Gastroesophageal sphincter (tissue), 4 donors: Measurements from ENCODE around the gene GALNT18. TPM values are rescaled to one million over a fixed set of nuclear protein-coding genes. Genes with fewer than 3 reads are reported as not detected.

Experiments used
- ATAC-seq: fragments of 150-250 bp; one replicate; pipeline ENCODE4 v1.9.1; 2016; ENCODE audit warnings: mild to moderate bottlenecking, moderate library complexity
- H3K27ac ChIP-seq, 4 donors: fragments of 200-600 bp; sonication (generic) in 3 of 4; 1 replicate in 3 of 4; 2 replicates in 1 of 4; pipeline ENCODE4 v1.5.1; 2016 to 2019
- H3K27me3 ChIP-seq: fragments of 200-600 bp; sonication (generic); one replicate; pipeline ENCODE4 v1.5.1; 2019
- H3K36me3 ChIP-seq, 2 donors: fragments of 200-600 bp; sonication (generic); one replicate each; pipeline ENCODE4 v1.5.1; 2019; ENCODE audit warnings: control low read depth in 1 of 2
- H3K4me1 ChIP-seq, 3 donors: fragments of 200-600 bp; sonication (generic); 1 replicate in 2 of 3; 2 replicates in 1 of 3; pipeline ENCODE4 v1.5.1; 2016 to 2019; ENCODE audit warnings: control low read depth in 2 of 3
- H3K4me3 ChIP-seq, 2 donors: fragments of 200-600 bp; sonication (generic); one replicate each; pipeline ENCODE4 v1.5.1; 2019; ENCODE audit warnings: mild to moderate bottlenecking in 1 of 2, moderate library complexity in 1 of 2
- H3K9me3 ChIP-seq, 3 donors: fragments of 200-600 bp; sonication (generic); one replicate each; pipeline ENCODE4 v1.5.1; 2017 to 2019; ENCODE audit warnings: control low read depth in 2 of 3
- EP300 ChIP-seq: sonication (generic); formaldehyde crosslinking; IDR thresholded peaks from one replicate; pipeline ENCODE4 v1.6.1; 2017; ENCODE audit warnings: antibody characterized with exemption, mild to moderate bottlenecking
- POLR2A ChIP-seq, 2 donors: fragments of 450-650 bp; IDR thresholded peaks; one replicate each; pipeline ENCODE4 v1.6.1; 2017; ENCODE audit warnings: antibody characterized with exemption in 2 of 2, mild to moderate bottlenecking in 2 of 2, moderate library complexity in 1 of 2
- POLR2AphosphoS5 ChIP-seq: sonication (generic); formaldehyde crosslinking; IDR thresholded peaks from one replicate; pipeline ENCODE4 v1.6.1; 2017; ENCODE audit warnings: antibody characterized with exemption
- WGBS, 2 donors: methylation state at CpG; one replicate each; pipeline ENCODE4 v1.1.5; 2018; ENCODE audit warnings: low coverage in 1 of 2; 5-methylcytosine and 5-hydroxymethylcytosine counted together
- total RNA-seq, 4 donors: library from RNA; depleted of rRNA; stranded (reverse); fragments of >200 nt; gene quantifications; one replicate each; pipeline ENCODE4 v1.1.0, GENCODE V29; 2016
- TF ChIP-seq, protein P1 (sequence below), 4 experiments: fragments of 200-600 bp in 2 of 4; fragments of 450-650 bp in 2 of 4; sonication (generic) in 1 of 4; IDR thresholded peaks; one replicate each; pipeline ENCODE4 v1.5.1; 2017 to 2019; ENCODE audit warnings: antibody characterized with exemption in 4 of 4, mild to moderate bottlenecking in 2 of 4, moderate library complexity in 2 of 4

The GALNT18 gene
- total RNA-seq, 4 donors from 2014 or later = 16.0 to 65.6 (median 35.2) TPM

DNA sequence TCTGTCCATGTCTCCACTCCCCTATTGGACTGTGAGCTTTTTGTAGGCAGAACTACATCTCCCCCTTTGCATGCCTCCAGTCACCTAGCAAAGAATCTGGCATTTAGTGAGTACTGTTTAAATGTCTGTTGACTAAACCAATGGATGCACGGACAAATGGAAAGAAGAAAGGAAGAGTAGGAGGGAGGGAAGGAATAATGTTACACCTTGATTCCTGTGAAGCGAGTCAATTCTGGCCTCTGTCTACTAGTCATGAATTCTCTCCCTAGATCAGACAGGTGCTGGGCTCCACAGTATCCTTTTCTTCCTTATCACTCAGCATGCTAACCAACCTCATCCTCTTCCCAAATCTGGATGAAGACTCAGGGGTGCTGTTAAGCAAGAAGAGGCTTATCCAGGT is 33.6 kb downstream of the GALNT18 start:
- TF ChIP-seq, protein P1, sequence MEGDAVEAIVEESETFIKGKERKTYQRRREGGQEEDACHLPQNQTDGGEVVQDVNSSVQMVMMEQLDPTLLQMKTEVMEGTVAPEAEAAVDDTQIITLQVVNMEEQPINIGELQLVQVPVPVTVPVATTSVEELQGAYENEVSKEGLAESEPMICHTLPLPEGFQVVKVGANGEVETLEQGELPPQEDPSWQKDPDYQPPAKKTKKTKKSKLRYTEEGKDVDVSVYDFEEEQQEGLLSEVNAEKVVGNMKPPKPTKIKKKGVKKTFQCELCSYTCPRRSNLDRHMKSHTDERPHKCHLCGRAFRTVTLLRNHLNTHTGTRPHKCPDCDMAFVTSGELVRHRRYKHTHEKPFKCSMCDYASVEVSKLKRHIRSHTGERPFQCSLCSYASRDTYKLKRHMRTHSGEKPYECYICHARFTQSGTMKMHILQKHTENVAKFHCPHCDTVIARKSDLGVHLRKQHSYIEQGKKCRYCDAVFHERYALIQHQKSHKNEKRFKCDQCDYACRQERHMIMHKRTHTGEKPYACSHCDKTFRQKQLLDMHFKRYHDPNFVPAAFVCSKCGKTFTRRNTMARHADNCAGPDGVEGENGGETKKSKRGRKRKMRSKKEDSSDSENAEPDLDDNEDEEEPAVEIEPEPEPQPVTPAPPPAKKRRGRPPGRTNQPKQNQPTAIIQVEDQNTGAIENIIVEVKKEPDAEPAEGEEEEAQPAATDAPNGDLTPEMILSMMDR (IDR thresholded peaks at IDR 0.05) = no peak
- TF ChIP-seq POLR2A (IDR thresholded peaks at IDR 0.05) (no peak), POLR2AphosphoS5 (no peak), EP300 (no peak)
- no peaks in the 10 kb centered on the region for H3K36me3 ChIP-seq
- ATAC-seq = no peak
- peaks cover 0 to 49% (median 0%) of the 10 kb centered on the region in 3 donors for H3K4me1 ChIP-seq
- WGBS, 2 donors = 67 to 70% methylated on average over 1 to 2 of the region's 2 CpGs
- H3K27ac ChIP-seq = no peak overlapping the region
- H3K9me3 ChIP-seq = no peaks in the 10 kb centered on the region
- no peak overlapping the region for H3K4me3 ChIP-seq
- H3K27me3 ChIP-seq = no peaks in the 10 kb centered on the region

DNA sequence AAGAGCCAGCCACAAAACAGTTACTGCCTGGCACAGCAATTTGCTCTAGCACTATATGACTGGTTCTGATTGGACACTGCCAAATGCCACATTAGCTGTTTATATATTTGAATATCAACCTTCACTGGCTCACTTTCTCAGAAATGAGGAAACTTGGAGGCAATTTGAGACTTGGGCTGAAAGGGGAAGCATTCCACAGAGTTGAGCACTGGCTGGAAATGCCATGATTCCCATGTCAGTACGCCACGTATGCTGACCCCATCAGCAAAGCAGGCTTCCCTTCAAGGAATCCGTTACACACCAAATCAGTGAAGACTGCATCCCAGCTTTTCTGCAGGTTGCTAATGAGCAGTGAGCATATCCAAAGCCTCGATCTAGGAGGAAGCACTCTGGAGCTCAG is 34.7 kb downstream of the GALNT18 start:
- Histone ChIP-seq H3K27me3 (no peaks in the 10 kb centered on the region), H3K27ac (peak overlapping the region in 1 of 4 donors; percentile 51), H3K9me3 (no peaks in the 10 kb centered on the region), H3K4me3 (no peak overlapping the region), H3K36me3 (no peaks in the 10 kb centered on the region), H3K4me1 (peaks cover 0 to 60% (median 2%) of the 10 kb centered on the region in 3 donors)
- TF ChIP-seq POLR2AphosphoS5 = peak; percentile 49
- no peak for TF ChIP-seq EP300
- TF ChIP-seq, protein P1 (IDR thresholded peaks at IDR 0.05) = no peak
- no peak for ATAC-seq
- WGBS, 2 donors = 61 to 100% methylated on average over 1 to 4 of the region's 4 CpGs

DNA sequence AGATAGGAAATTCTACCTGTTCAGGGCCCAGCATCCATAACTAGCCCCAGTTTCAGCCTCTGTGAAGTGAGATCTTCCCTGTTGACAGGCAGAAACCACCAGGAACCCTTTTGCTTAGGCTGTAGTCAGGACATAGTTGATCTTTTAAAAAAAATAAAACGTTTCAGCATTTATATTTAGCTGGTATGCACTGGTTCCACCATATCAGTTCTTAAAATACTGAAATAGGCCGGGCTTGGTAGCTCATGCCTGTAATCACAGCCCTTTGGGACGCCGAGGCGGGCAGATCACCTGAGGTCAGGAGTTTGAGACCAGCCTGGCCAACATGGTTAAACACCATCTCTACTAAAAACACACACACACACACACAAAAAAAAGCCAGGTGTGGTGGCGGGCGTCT is 35.3 kb downstream of the GALNT18 start:
- Histone ChIP-seq H3K9me3 (no peaks in the 10 kb centered on the region), H3K27me3 (no peaks in the 10 kb centered on the region), H3K4me1 (peaks cover 0 to 67% (median 5%) of the 10 kb centered on the region in 3 donors), H3K36me3 (no peaks in the 10 kb centered on the region), H3K4me3 (no peak overlapping the region), H3K27ac (peak overlapping the region in 2 of 4 donors; percentile 4 to 51)
- WGBS, 2 donors = 65 to 83% methylated on average over 3 of the region's 7 CpGs
- TF ChIP-seq POLR2A (IDR thresholded peaks at IDR 0.05) (no peak), EP300 (no peak), POLR2AphosphoS5 (no peak)
- TF ChIP-seq, protein P1 (IDR thresholded peaks at IDR 0.05) = no peak
- no peak for ATAC-seq

DNA sequence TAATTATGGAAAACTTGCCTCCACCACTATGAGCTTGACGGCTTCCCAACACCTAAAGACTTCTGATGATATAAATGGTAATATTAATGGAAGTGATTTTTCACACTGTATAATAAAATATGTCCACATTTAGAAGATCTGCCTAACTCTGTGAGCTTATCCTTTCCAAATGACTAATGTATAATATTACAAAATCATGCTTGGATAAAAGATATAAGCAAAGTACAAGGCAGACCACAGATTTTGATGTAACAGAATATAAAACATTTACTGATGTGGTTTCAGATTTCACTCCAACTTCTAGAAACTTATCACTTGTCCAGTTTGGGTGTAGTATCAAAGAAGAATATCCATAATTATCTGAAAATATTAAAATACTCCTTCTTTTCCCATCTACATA is 36.9 kb downstream of the GALNT18 start:
- Histone ChIP-seq H3K27me3 (no peaks in the 10 kb centered on the region), H3K9me3 (no peaks in the 10 kb centered on the region), H3K4me1 (peaks cover 0 to 80% (median 10%) of the 10 kb centered on the region in 3 donors), H3K27ac (peak overlapping the region in 1 of 4 donors; percentile 28), H3K36me3 (no peaks in the 10 kb centered on the region), H3K4me3 (no peak overlapping the region)
- ATAC-seq = no peak
- no peak for TF ChIP-seq POLR2A (IDR thresholded peaks at IDR 0.05)
- no peak for TF ChIP-seq POLR2AphosphoS5
- TF ChIP-seq, protein P1 (IDR thresholded peaks at IDR 0.05) = no peak
- TF ChIP-seq EP300 = no peak
- 86 to 89% methylated on average over 1 of the region's 1 CpG for WGBS, 2 donors

DNA sequence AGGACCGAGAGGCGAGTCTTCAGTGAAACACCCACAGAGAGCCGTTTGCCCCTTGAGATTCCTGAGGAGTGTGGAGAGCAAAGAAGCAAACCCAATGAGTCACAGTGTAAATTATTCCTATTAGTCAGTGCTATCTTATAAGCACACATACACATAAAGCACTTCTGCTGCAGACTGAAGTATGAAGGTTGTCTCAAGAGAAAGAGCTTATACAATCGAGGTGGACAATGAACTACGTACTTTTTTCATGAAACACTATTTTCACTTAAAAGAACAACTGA is 37.3 kb downstream of the GALNT18 start:
- no peak for ATAC-seq
- peak; percentile 12 for TF ChIP-seq POLR2AphosphoS5
- TF ChIP-seq, protein P1 (IDR thresholded peaks at IDR 0.05) = no peak
- no peak for TF ChIP-seq EP300

More for the DNA sequence above, 37.3 kb downstream of the GALNT18 start:
- H3K4me1 ChIP-seq = peaks cover 0 to 80% (median 10%) of the 10 kb centered on the region in 3 donors
- no peaks in the 10 kb centered on the region for H3K36me3 ChIP-seq
- no peaks in the 10 kb centered on the region for H3K27me3 ChIP-seq
- no peak overlapping the region for H3K4me3 ChIP-seq
- H3K9me3 ChIP-seq = no peaks in the 10 kb centered on the region
- WGBS, 2 donors = 30 to 42% methylated on average over 5 of the region's 5 CpGs
- peak overlapping the region in 1 of 4 donors; percentile 28 for H3K27ac ChIP-seq
